ENCODE results near the gene SPACA7.

The SPACA7 gene

DNA sequence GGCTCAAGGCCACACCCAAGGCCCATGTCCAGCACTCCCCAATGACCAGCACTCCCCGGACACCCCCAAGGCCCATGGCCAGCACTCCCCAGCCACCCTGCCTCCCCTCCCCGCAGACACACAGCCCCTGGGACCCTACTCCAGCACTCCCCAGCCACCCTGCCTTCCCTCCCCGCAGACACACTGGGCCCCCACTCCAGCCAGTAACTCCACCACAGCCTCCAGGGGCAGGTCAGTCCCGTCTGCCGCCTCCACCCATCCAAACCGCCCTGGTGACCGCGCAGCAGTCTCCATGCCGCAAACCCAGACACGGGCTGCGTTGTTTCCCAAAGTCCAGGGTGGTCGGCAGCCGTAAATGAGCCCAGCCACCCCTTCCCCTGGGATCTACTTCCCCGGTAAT, 70.7 kb downstream of the SPACA7 start:
- in situ Hi-C loops (cut with MboI; ENCODE audit: low sequenced_read_pairs): no loop called here

DNA sequence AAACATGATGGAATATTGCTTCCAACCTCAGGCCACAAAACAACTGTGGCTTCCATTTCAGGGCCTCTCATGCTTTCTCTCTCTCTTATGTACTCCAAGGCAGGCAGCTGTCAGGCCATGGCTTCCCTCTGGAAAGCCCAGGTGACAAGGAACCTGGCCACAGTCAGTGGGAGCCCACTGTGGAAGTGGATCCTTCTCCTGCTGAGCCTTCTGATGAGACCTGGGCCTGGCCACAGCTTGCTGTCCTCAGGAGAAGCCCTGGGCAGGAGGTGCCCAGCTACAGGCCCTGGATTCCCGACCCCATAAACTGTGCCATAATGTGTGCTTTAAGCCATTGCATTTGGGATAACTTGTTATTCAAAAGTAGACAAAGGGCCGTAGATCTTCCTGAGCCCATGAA, 71.2 kb downstream of the SPACA7 start:
- in situ Hi-C loops (cut with MboI; ENCODE audit: low sequenced_read_pairs): no loop called here

DNA sequence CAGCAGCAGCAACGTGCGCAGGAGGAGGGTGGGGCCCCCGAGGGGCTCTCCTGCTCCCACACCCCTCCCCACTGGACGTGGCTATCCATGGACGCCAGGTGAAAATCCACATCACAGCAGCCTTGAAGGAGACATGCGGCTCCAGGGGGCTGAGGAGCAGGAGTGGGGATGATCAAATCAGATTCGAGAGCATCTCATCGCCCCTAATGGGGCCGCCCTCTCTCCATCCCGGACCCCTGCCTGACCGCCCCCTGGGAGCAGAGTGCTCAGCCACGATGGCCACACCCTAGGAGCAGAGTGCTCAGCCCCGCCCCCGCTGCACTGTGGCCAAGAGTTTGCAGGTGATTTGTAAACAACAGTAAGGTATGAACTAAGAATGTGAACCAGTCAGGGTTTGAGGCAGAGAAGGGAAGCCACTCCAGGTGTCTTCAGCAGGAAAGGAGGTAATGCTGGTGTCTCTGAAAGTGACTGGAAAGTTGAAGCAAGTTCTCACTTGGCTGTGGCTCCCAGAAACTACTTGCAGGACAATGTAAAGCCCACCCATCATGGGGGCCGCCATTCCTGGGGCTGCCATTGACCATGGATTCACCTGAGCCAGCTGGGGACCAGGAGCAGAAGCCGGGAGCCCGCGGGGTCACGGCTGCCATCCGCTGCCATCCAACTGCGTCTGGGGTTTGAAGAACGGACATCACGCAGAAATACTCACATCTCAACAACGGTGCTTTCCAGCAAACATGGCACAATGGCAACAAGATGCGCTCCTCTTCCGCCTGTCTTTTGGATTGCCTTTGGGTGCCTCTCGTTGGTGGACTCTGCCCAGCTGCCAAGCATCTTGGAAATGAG, 71.8 kb downstream of the SPACA7 start:
- in situ Hi-C loops (cut with MboI; ENCODE audit: low sequenced_read_pairs): no loop called here

DNA sequence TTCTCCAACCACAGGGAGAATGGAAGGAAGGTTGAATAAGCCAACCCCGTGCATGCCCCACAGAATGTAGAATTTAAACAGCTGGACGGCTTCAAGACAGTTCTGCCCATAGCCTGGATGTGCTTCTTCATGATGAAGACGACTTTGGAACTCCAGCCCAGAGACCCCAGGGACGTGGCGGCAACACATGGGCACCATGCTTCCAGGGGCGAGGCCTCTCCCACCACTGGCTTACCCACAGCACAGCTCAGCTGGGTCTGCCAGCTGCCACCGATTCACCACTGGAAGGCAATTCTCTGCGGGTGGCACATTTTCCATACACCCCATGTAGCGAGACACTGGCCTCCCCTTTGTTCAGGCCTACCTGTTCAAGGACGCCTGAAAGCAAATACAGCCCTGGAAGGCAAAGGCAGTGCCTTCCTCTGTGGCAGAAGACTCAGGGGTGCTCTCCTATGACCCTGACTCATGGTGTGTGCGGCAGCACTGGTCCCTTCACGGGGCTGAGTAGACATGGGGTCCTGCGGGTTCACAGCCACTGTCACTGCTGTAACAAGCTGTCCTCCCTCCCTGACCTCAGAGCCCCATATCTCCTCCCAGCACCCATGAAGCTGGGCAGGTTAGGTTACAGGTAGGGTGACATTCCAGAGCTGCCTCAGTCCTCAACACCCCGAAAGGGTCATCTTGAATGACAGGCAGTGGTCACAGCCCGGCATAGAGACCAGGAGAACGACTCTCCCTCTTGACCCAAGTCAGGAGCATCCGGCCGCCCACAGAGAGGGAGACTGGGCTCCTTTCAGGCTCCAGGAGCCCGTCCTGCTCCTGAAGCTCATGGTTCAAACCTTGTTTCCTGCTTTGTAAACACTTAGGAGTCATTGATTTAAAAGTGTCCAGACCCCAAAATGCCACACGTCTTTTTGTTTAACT, 72.7 kb downstream of the SPACA7 start:
- in situ Hi-C loops (cut with MboI; ENCODE audit: low sequenced_read_pairs): no loop called here

DNA sequence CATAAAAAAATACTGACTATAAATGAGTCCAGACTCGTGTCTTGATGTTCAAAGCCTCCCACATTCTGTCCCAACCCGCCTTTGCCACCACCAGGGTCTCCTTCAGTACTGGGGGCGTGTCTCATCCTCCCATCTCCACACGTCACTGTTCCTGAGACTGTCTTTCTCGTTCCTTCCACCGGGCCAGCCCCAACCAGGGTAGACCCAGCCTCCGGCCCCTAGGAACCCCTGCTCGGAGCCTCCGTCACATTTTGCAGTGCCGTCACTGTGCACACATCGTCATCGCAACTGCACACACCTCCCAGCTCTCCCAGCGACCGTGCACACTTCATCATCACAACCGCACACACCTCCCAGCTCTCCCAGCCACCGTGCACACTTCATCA, 73.4 kb downstream of the SPACA7 start:
- in situ Hi-C loops (cut with MboI; ENCODE audit: low sequenced_read_pairs): no loop called here

DNA sequence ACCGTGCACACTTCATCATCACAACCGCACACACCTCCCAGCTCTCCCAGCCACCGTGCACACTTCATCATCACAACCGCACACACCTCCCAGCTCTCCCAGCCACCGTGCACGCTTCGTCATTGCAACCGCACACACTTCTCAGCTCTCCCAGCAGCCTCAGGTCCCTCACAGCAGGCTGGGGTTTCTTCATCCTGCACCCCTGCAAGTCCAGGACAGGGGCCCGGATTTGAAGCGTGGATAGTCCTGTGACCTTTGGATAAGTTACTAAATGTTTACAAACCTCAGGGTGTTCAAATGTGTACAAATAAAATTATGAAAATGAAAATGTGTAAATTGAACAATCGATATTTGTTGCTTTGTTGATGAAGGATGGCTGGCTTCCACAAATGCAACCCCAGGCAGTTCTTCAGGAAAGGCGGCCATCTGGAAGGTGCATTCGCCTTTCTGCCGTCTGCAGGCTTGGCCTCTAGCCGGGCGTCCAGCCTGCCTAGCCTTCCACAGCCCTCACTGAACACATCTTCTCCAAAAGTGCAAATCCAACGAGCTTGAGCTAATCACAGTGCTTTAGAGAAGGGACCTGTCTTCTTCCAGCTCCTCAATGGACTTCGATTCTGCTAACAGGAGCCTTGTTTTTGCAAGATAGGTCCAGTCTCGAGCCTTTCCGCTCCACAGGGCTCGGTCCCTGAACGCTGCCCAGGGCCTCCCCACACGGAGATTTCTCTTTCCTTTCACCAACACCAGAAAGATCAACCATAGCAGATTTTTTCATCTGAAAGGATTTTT, 74.2 kb downstream of the SPACA7 start:
- in situ Hi-C loops (cut with MboI; ENCODE audit: low sequenced_read_pairs): no loop called here

DNA sequence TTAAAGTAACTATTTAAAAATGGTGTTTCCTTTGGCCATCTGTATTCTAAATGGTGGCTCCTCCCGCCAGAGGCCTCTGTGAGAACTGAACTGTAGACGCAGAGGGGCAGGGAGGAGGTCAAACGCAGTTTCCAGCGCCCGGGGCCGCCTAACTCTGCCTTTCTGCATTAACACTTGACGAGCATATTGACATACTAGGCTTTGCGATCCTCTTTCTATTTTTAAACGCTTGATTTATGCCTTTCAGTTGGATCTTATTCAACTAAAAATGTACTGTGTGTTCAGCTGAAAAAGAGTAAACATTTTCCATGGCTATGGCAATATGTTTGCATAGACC, 74.7 kb downstream of the SPACA7 start:
- in situ Hi-C loops (cut with MboI; ENCODE audit: low sequenced_read_pairs): no loop called here

DNA sequence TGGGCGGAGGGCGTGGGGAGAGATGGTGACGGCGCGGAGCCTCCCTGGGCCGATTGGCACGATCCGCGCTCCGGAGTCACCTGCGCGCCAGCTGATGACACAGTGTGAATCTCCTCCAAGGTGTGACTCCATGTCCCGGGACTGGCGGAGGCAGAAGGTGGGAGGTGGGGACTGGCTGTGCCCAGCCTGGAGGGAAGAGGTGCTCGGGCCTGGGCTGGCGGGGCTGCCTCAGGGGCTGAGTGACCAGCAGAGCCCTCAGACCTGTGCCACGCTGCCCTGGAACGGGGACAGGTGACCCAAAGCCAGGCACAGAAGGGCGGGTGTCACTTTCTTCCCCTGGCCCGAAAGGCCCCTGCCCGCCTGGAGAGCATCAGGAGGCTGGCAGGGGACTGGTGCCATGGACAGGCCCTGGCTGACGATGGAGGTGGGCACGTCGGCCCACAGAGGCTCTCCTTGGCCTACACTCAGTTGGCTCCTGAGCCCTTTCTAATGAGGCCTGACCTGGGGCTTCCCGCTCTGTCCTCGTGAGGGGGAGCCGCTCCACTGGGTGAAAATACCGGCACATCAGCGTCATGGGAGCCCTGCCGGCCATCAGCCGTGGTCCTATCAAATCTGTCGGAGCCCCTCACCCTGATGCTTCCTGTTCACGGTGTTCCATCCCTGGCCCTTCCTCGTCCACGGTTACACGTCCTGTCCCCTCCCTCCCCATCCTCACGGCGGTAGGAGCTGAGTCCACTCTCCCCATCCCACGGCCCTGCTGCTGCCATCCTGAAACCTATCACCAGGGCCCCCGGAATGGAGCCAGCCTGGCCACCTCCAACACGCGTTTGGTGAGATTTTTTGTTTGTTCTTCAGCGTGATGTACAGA, 75.6 kb downstream of the SPACA7 start:
- in situ Hi-C loops (cut with MboI; ENCODE audit: low sequenced_read_pairs): no loop called here

DNA sequence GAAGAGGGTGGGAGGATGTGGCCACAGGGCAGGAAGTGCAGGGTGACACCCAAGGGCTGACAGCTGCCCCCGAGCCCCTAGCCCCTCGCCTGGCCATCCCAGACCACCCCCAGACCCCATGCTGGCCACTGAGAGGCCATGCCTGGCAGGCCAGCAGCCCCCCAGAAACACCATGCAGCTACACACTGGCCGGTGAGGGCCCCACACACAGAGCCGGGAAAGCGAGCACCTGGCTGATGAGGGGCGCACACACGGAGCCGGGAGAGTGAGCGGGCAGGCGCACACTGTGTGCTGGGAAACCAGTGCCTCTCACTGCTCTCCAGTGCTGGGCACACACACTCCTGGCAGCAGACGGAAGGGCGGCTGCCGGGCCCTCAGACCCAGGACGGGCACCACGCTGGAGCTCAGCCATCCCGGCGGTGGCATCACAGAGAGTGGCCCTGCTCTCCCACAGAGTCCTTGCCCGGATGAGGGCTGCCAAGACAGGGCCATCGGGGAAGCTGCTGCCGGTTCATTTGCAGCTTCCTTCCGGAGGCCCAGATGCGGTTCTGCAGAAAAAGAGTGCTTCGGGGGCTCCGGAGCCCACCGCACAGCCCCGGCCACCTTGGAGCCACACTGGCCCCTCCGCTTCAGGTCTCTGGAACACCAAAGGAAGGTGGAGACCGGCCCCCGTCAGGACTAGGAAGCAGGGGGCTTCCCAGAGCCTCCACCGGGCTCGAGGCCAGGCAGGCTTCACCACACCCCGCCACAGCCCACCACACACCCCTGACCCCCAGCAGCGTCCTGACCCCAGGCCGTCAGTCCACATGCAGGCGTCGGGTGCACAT, 76.4 kb downstream of the SPACA7 start:
- in situ Hi-C loops (cut with MboI; ENCODE audit: low sequenced_read_pairs): no loop called here

DNA sequence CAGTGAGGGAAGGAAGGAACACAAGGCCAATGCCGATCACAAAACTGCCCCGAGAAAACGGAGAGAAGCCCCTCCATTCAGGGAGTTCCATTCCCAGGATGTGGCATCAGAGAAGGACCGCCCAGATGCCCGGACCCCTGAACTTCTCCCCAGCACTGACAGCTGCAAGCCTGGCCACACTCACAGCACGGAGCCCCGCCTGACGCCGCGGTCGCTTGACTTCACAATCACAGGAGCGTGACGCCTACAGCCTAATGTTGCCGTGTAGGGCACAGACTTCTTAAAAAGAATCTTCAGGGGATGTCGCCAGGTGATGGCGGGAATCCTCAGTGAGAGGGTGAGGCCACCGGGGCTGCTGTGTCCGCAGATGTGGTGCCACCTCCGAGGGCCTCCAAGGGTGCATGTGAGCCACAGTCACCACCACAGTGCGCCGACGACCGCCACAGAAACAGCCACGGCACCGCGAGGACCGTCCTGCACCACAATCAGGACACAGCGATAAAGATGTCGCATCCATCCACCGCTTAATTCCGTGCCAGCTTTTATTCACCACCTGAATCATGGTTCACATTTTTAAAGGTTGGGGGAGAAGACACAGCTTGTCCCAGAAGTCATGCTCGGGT, 77.2 kb downstream of the SPACA7 start:
- in situ Hi-C loops (cut with MboI; ENCODE audit: low sequenced_read_pairs): no loop called here

DNA sequence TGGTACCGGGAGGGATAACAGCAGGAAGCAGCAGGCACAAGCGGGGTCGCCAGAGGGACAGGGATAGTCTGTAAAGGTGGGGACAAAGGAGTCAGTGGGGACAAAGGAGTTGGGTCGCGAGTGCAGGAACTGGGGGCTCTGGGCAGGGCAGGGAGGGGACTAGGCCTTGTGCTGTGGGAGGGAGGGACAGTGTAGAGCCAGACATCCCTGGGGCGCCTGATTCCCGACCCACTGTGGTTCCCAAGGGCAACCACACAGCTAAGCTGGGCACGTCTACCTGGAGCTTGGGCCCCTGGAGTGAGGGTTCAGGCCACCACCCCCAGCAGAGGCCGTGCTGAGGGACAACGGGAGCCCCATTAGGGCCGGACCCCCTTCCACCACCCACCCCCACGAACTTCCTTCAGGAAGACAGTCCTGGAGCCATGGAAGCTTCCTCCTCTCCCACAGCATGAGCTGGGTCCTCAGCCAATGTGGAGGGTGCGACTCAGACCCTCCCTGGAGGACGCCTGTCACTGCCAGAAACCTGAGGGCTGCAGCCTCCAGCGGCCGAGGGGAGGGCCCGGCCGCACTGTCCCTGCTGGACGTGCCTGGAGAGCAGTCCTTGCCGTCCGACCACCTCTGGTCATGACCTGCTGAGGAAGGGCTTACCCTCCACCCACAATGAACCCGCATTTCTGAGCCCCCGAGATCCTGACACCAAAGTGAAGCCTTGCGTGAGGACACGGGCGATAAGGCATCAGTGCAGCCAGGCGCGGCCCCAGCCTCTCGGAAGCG, 77.9 kb downstream of the SPACA7 start:
- in situ Hi-C loops (cut with MboI; ENCODE audit: low sequenced_read_pairs): no loop called here

DNA sequence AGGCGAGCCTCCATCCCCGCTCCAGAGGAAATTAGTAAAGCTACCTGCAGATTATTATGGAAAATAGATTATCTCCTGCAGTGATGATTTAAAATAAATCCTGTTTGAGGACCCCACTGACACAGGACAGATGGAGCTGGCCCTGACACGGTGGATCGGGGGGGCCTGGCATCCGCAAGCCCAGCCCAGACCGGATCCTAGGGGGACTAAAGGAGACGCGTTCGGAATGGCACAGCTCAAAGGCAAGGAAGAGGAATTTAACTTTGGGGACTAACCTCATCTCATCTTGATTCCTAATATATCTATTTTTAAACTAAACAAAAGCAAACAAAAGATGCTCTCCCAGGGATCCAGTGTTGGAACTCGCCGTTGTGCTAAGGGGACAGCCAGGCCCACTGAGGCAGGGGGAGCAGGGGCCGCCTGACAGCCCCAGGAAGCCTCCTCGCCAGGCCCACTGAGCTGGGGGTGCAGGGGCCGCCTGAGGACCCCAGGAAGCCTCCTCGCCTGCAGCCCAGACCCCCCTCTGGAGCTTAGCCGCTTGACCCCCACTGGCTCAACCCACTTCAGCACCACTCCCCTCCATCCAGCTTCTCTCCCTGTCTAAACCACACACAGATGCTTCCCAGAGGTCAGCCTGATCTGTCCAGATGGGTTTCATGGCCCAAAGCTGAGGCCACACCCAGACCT, 78.6 kb downstream of the SPACA7 start:
- in situ Hi-C loops (cut with MboI; ENCODE audit: low sequenced_read_pairs): no loop called here

DNA sequence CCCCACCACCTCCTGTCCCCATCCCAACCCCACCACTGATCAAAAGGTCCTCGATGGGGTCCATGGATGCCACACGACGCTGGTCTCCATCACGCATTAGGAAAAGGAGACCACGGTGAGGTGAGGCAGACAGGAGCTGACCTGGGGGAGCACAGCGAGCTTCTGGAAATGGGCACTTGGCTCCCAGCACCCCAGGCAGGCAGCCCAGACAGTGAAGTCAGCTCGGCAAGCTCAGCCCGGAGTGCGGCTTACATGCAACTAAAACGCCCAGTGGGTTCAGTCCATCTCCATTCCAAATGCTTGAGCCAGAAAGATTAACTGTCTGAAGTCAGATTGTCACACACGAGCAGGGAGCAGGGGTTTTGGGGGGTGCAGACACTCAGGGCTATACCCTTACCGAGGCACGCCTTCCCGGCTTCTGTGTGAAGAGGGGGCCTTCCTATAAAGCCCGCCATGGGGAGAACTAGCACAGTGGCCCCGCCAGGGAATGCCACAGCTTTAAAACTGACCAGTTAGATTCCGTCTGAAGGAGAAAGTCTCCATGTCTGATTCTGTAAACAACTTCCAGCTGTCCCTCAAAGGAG, 79.4 kb downstream of the SPACA7 start:
- in situ Hi-C loops (cut with MboI; ENCODE audit: low sequenced_read_pairs): no loop called here

DNA sequence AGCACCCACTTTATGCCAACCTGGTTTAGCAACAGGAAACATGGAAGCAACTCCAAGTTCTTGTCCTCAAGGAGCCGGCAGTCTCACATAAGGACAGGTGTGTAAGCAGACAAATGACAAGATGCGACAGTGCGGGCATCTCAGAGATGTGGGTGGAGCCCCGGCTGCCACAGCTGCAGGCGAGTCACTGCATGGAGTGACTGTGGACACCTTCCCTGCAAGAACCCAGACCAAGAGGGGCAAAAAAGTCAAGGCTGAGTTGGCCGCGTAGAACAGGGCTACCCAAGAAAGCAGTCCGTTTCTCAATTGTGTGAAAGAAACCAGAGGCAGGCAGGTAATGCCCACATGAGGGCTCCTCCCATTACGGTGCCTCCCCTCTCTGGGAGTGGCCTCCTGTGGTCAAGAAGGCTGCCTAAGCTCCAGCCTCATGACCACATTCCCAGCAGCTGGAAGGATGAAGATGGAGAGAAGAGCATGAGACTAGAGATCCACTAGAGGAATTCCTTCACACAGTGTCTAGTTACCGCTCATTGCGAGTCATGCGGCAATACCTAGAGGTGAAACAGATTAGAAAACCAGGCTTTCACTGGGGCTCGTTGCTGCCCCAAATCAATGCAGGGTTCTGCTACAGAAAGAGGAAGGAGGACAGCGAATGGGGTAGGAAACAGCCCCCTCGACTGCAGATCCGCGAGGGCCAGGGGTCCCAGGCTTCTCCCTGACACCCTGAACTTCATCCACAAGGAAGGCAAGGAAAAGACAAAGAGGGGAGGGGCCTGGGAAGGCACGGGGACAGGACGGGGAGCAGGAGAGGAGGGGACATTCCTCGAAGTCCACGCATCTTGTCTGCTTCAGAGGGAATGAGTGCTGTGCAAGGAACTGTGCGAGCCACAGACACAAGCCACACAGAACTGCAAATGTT, 80.2 kb downstream of the SPACA7 start:
- in situ Hi-C loops (cut with MboI; ENCODE audit: low sequenced_read_pairs): no loop called here

DNA sequence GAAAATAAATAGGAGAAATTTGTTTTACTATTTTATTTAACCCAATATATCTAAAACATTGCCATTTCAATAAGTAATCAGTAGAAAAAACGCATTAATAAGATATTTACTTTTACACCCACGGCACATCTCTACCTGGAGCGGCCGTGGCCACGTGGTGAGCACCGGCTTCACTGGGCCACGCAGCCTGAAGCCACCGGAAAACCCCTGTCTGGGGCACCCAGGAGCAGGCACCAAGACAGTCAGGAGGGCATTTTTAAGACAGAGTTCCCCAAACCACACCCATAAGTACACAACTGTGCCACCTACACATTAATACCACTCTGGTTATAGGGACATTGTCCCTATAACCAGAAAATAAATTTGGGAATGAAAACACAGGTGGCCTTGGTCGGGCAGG, 80.9 kb downstream of the SPACA7 start:
- in situ Hi-C loops (cut with MboI; ENCODE audit: low sequenced_read_pairs): no loop called here

DNA sequence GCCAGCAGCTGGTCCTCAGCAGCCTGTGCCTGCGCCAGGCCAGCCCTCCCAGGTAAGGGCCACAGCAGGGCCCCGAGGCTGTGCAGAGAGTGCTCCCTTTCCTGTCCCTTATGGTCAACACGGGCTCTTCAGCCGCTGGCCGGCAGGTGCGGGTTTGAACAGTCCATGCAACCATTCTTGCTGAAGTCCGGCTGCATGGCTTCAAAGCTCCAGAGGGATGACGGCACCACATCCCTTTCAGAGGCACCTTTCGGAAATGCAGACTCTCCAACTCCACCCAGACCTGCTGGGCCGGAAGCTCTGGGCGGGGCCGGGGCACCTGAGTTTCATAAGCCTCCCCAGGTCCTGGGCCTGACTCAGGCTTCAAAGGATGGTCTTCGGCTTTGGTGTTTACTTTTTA, 81.3 kb downstream of the SPACA7 start:
- in situ Hi-C loops (cut with MboI; ENCODE audit: low sequenced_read_pairs): no loop called here

All from HL-60/S4 (cell line).